PC-9 (cell line): ENCODE measurements around the gene OR6B3. TPM values are rescaled to one million over a fixed set of nuclear protein-coding genes. Genes with fewer than 3 reads are reported as not detected.

Experiments used
- BruUV-seq: library from RNA; stranded (reverse); fragments of 400-500 nt; replicated peaks from 2 replicates; lab custom pipeline; 2021; lab: Mats Ljungman, UMichigan
- CTCF ChIA-PET: fragments of 300-600 bp; sonication (Branson Sonifier 250); formaldehyde crosslinking; loops from one replicate; lab custom pipeline; 2022; ENCODE audit warnings: antibody characterized with exemption; lab: Charles Lee
- POLR2A ChIA-PET: fragments of 300-600 bp; sonication (Branson Sonifier 250); formaldehyde crosslinking; loops from one replicate; lab custom pipeline; 2022; ENCODE audit warnings: antibody characterized with exemption; ENCODE audit not compliant: unreplicated experiment; lab: Charles Lee
- DNase-seq, 2 experiments: peaks; one replicate each; pipeline versions ENCODE4 v3.0.0 to v3.0.0-alpha.2; 2015 to 2022; ENCODE audit warnings: mixed read lengths in 1 of 2
- H2AFZ ChIP-seq: fragments of 200-600 bp; sonication (generic); 2 replicates; pipeline ENCODE4 v1.8.1; 2017; ENCODE audit warnings: antibody characterized with exemption
- H3F3A ChIP-seq: fragments of 200-600 bp; sonication (generic); 2 replicates; pipeline ENCODE4 v1.8.1; 2017; ENCODE audit warnings: antibody characterized with exemption, mild to moderate bottlenecking, low read depth; ENCODE audit not compliant: insufficient read depth
- H3K27ac ChIP-seq: fragments of 200-600 bp; sonication (generic); 2 replicates; pipeline ENCODE4 v1.6.1; 2016; ENCODE audit warnings: mixed run types
- H3K27me3 ChIP-seq: fragments of 200-600 bp; sonication (generic); 2 replicates; pipeline ENCODE4 v1.6.1; 2016; ENCODE audit warnings: low read depth, mixed run types; ENCODE audit not compliant: insufficient read depth
- H3K36me3 ChIP-seq: fragments of 200-600 bp; sonication (generic); 2 replicates; pipeline ENCODE4 v1.6.1; 2016; ENCODE audit warnings: low read depth, mixed run types
- H3K4me1 ChIP-seq: fragments of 200-600 bp; sonication (generic); replicated peaks from 2 replicates; pipeline ENCODE4 v1.6.1; 2016; ENCODE audit warnings: mixed run types; ENCODE audit not compliant: insufficient read depth
- H3K4me2 ChIP-seq: fragments of 200-600 bp; sonication (generic); 2 replicates; pipeline ENCODE4 v1.6.1; 2017; ENCODE audit warnings: mixed run types
- H3K4me3 ChIP-seq: fragments of 200-600 bp; sonication (generic); 2 replicates; pipeline ENCODE4 v1.6.1; 2016; ENCODE audit warnings: mixed run types
- H3K79me2 ChIP-seq: fragments of 200-600 bp; sonication (generic); 2 replicates; pipeline ENCODE4 v1.6.1; 2017; ENCODE audit warnings: low read depth, mixed run types
- H3K9me2 ChIP-seq: fragments of 200-600 bp; sonication (generic); 2 replicates; pipeline ENCODE4 v1.8.1; 2017; ENCODE audit warnings: mild to moderate bottlenecking; ENCODE audit not compliant: insufficient read depth
- H3K9me3 ChIP-seq: fragments of 200-600 bp; sonication (generic); 2 replicates; pipeline ENCODE4 v1.8.1; 2016; ENCODE audit warnings: low read depth; ENCODE audit not compliant: insufficient read depth
- H4K20me1 ChIP-seq: fragments of 200-600 bp; sonication (generic); 2 replicates; pipeline ENCODE4 v1.8.1; 2017; ENCODE audit not compliant: insufficient read depth
- CTCF ChIP-seq: fragments of 200-600 bp; sonication (generic); conservative IDR thresholded peaks from 2 replicates; pipeline ENCODE4 v1.6.1; 2017; ENCODE audit warnings: mixed run types, antibody characterized with exemption, mild to moderate bottlenecking, moderate library complexity
- EZH2 ChIP-seq: fragments of 200-600 bp; sonication (generic); IDR thresholded peaks from 2 replicates; pipeline ENCODE4 v1.8.0; 2017; ENCODE audit warnings: antibody characterized with exemption, low read depth
- intact Hi-C: fragments of 100-400 bp; cut with micrococcal nuclease; formaldehyde crosslinking; loops from one replicate; pipeline ENCODE4 v1.10.0; 2022; ENCODE audit not compliant: unreplicated experiment
- total RNA-seq: library from RNA; stranded (reverse); gene quantifications from 2 replicates; pipeline ENCODE4 v1.2.3, GENCODE V29; 2021

Gene OR6B3
- total RNA-seq, 1 experiment from 2014 or later: not detected

- Histone ChIP-seq H3K4me1 (no peaks in the 10 kb centered on the region), H3K36me3 (no peaks in the 10 kb centered on the region), H3K79me2 (no peaks in the 10 kb centered on the region), H3F3A (no peaks in the 10 kb centered on the region), H2AFZ (no peak overlapping the region), H3K4me2 (no peak overlapping the region), H3K9me2 (no peaks in the 10 kb centered on the region), H3K27ac (no peak overlapping the region), H3K27me3 (peaks cover 99% of the 10 kb centered on the region), H4K20me1 (no peaks in the 10 kb centered on the region), H3K9me3 (no peaks in the 10 kb centered on the region), H3K4me3 (no peak overlapping the region)
- DNase-seq: no peak
- ChIA-PET CTCF (interaction anchor here (1.5 kb wide), 1 partner anchor 8 kb away, joined by 4 read pairs; no protein-coding TSS in a partner anchor), POLR2A (no interaction called here)
- intact Hi-C loops: no loop called here
- no TSS peak for BruUV-seq
- TF ChIP-seq CTCF (no peak), EZH2 (no peak)
Observed at GRCh38 chr2:240052524-240052923, 797 bp downstream of the OR6B3 start.

GRCh38 chr2:240051697-240052096 is 1.6 kb downstream of the OR6B3 start:
- no TSS peak for BruUV-seq
- H3K27ac ChIP-seq: no peak overlapping the region
- POLR2A ChIA-PET: no interaction called here
- no peaks in the 10 kb centered on the region for H3K9me2 ChIP-seq
- no peaks in the 10 kb centered on the region for H3F3A ChIP-seq
- H3K4me2 ChIP-seq: no peak overlapping the region
- H3K9me3 ChIP-seq: no peaks in the 10 kb centered on the region
- H3K36me3 ChIP-seq: no peaks in the 10 kb centered on the region
- no peaks in the 10 kb centered on the region for H3K4me1 ChIP-seq
- DNase-seq: no peak
- intact Hi-C loops: no loop called here
- peaks cover 99% of the 10 kb centered on the region for H3K27me3 ChIP-seq
- TF ChIP-seq EZH2: no peak
- no peak overlapping the region for H2AFZ ChIP-seq
- CTCF ChIA-PET: interaction anchor here (1.5 kb wide), 1 partner anchor 9 kb away, joined by 4 read pairs; no protein-coding TSS in a partner anchor
- H4K20me1 ChIP-seq: no peaks in the 10 kb centered on the region; the same call in 1 of the 2 replicates
- no peak overlapping the region for H3K4me3 ChIP-seq
- H3K79me2 ChIP-seq: no peaks in the 10 kb centered on the region

- Histone ChIP-seq H4K20me1 (no peaks in the 10 kb centered on the region; the same call in 1 of the 2 replicates), H3K4me2 (no peak overlapping the region), H3K4me3 (no peak overlapping the region), H3K27me3 (peaks cover 95% of the 10 kb centered on the region), H3K27ac (no peak overlapping the region), H2AFZ (no peak overlapping the region), H3K79me2 (no peaks in the 10 kb centered on the region), H3K4me1 (no peaks in the 10 kb centered on the region), H3K9me3 (no peaks in the 10 kb centered on the region), H3K9me2 (no peaks in the 10 kb centered on the region), H3K36me3 (no peaks in the 10 kb centered on the region), H3F3A (no peaks in the 10 kb centered on the region)
- no peak for TF ChIP-seq EZH2
- no peak for TF ChIP-seq CTCF
- ChIA-PET POLR2A (no interaction called here), CTCF (no interaction called here)
- no TSS peak for BruUV-seq
- intact Hi-C loops: no loop called here
- DNase-seq: no peak
Observed at GRCh38 chr2:240050278-240050677, 3.0 kb downstream of the OR6B3 start.

- intact Hi-C loops: no loop called here
- Histone ChIP-seq H4K20me1 (no peaks in the 10 kb centered on the region; the same call in 1 of the 2 replicates), H3K27me3 (peaks cover 95% of the 10 kb centered on the region), H3K4me3 (no peak overlapping the region), H3K27ac (no peak overlapping the region), H3K9me2 (no peaks in the 10 kb centered on the region), H3K4me1 (no peaks in the 10 kb centered on the region), H3F3A (no peaks in the 10 kb centered on the region), H3K4me2 (no peak overlapping the region), H3K36me3 (no peaks in the 10 kb centered on the region), H2AFZ (no peak overlapping the region), H3K9me3 (no peaks in the 10 kb centered on the region), H3K79me2 (no peaks in the 10 kb centered on the region)
- ChIA-PET CTCF (no interaction called here), POLR2A (no interaction called here)
- DNase-seq: no peak
- no peak for TF ChIP-seq CTCF
- TF ChIP-seq EZH2: no peak
- no TSS peak for BruUV-seq
Observed at GRCh38 chr2:240048237-240048636, 5.1 kb downstream of the OR6B3 start.
